PFSK-1 (cell line): Measurements from ENCODE around the gene MYOG.

Experiments used
- FOXP2 ChIP-seq: optimal IDR thresholded peaks from 2 replicates; pipeline ENCODE3; 2011; ENCODE audit warnings: borderline replicate concordance, control low read depth, inconsistent platforms; ENCODE audit not compliant: insufficient read depth; ENCODE audit errors: extremely low read length, extremely low read depth
- POLR2AphosphoS5 ChIP-seq: IDR thresholded peaks from 2 replicates; pipeline ENCODE4 v1.6.1; 2012; ENCODE audit warnings: low read depth, mild to moderate bottlenecking, control low read depth, low read length, moderate library complexity
- REST ChIP-seq, 2 experiments: IDR thresholded peaks; 2 replicates each; pipeline versions ENCODE4 v1.6.1 to v1.8.0; 2011 to 2012; ENCODE audit warnings: low read depth in 2 of 2, low read length in 2 of 2, control low read depth in 1 of 2, inconsistent platforms in 1 of 2, mild to moderate bottlenecking in 1 of 2, moderate library complexity in 1 of 2; ENCODE audit not compliant: insufficient read depth in 1 of 2
- SIN3A ChIP-seq: IDR thresholded peaks from 2 replicates; pipeline ENCODE4 v1.6.1; 2012; ENCODE audit warnings: mild to moderate bottlenecking, low read length, moderate library complexity, borderline replicate concordance; ENCODE audit not compliant: insufficient read depth
- TAF1 ChIP-seq: IDR thresholded peaks from 2 replicates; pipeline ENCODE4 v1.6.1; 2012; ENCODE audit warnings: low read length, control low read depth, borderline replicate concordance; ENCODE audit not compliant: insufficient read depth

MYOG gene

GRCh38 chr1:203084588-203085527 lies 954 bp downstream of the MYOG start:
- TF ChIP-seq TAF1: no peak
- no peak for TF ChIP-seq SIN3A
- TF ChIP-seq REST (IDR thresholded peaks at IDR 0.05; ENCODE audit: insufficient read depth in 1 of 2, low read depth in 2 of 2, low read length in 2 of 2): no peak
- TF ChIP-seq POLR2AphosphoS5: no peak
- TF ChIP-seq FOXP2: no peak

- TF ChIP-seq POLR2AphosphoS5 (no peak), SIN3A (no peak), REST (IDR thresholded peaks at IDR 0.05; ENCODE audit: insufficient read depth in 1 of 2, low read depth in 2 of 2, low read length in 2 of 2) (no peak), FOXP2 (no peak), TAF1 (no peak)
Observed at GRCh38 chr1:203083463-203083921, 2.3 kb downstream of the MYOG start.

- TF ChIP-seq FOXP2 (no peak), TAF1 (no peak), SIN3A (no peak), REST (IDR thresholded peaks at IDR 0.05; ENCODE audit: insufficient read depth in 1 of 2, low read depth in 2 of 2, low read length in 2 of 2) (no peak), POLR2AphosphoS5 (no peak)
Observed at GRCh38 chr1:203082571-203083462, 3.0 kb downstream of the MYOG start.

GRCh38 chr1:203082231-203082505 lies 3.6 kb downstream of the MYOG start:
- TF ChIP-seq FOXP2: no peak
- TF ChIP-seq SIN3A: no peak

- TF ChIP-seq FOXP2 (no peak), SIN3A (no peak), TAF1 (no peak), REST (IDR thresholded peaks at IDR 0.05; ENCODE audit: insufficient read depth in 1 of 2, low read depth in 2 of 2, low read length in 2 of 2) (no peak), POLR2AphosphoS5 (no peak)
Observed at GRCh38 chr1:203081465-203082230, 4.2 kb downstream of the MYOG start.
